ENCODE results near the gene HHATL.

HHATL gene

GRCh38 chr3:42685363-42685881, 17.2 kb downstream of the HHATL start, which contains the start of gene KLHL40:
TSS of gene KLHL40 (plus strand) at chr3:42685537. CDS start at chr3:42685619, 82 bp downstream.
- TF ChIP-seq, protein P1, sequence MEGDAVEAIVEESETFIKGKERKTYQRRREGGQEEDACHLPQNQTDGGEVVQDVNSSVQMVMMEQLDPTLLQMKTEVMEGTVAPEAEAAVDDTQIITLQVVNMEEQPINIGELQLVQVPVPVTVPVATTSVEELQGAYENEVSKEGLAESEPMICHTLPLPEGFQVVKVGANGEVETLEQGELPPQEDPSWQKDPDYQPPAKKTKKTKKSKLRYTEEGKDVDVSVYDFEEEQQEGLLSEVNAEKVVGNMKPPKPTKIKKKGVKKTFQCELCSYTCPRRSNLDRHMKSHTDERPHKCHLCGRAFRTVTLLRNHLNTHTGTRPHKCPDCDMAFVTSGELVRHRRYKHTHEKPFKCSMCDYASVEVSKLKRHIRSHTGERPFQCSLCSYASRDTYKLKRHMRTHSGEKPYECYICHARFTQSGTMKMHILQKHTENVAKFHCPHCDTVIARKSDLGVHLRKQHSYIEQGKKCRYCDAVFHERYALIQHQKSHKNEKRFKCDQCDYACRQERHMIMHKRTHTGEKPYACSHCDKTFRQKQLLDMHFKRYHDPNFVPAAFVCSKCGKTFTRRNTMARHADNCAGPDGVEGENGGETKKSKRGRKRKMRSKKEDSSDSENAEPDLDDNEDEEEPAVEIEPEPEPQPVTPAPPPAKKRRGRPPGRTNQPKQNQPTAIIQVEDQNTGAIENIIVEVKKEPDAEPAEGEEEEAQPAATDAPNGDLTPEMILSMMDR (IDR thresholded peaks at IDR 0.05; ENCODE audit: insufficient read depth, missing control alignments) = no peak
- no peak for DNase-seq (ENCODE audit: insufficient read length, low spot score)
- no peak for FAIRE-seq

DNA sequence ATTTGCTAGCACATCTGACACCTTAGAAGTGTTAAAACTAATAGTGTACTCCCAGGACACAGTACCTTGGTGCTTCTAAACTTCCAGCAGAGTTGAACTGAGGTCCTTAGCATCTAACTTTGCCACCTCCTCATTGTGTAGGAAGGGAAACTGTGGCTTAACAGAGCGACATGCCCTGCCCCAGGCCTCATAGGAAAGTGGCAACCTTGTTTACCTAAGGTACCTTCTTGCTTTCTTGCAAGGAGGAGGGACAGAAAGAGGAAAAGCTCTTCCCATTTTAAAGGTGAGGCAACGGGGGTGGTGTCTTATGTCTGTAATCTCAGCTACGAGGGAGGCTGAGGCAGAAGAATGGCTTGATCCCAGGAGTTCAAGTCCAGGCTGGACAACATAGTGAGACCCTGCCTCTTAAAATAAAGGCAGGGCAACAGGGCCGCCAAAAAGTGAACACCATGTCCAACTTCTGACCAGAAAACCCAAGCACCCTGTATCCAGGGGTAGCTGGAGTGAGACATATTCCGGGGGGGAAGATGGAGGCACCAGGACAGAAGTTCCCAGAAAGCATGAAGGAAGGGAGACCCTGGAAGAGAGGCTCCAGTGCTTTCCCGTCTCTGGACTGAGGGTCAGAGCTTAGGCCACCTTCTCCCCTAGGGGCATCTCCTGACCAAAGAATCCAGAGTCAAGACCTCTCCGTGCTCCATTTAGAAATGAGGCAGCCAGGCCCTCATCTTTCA, 17.8 kb downstream of the HHATL start:
- no peak for FAIRE-seq
- TF ChIP-seq, protein P1 (IDR thresholded peaks at IDR 0.05; ENCODE audit: insufficient read depth, missing control alignments) = no peak
- DNase-seq (ENCODE audit: insufficient read length, low spot score) = no peak

DNA sequence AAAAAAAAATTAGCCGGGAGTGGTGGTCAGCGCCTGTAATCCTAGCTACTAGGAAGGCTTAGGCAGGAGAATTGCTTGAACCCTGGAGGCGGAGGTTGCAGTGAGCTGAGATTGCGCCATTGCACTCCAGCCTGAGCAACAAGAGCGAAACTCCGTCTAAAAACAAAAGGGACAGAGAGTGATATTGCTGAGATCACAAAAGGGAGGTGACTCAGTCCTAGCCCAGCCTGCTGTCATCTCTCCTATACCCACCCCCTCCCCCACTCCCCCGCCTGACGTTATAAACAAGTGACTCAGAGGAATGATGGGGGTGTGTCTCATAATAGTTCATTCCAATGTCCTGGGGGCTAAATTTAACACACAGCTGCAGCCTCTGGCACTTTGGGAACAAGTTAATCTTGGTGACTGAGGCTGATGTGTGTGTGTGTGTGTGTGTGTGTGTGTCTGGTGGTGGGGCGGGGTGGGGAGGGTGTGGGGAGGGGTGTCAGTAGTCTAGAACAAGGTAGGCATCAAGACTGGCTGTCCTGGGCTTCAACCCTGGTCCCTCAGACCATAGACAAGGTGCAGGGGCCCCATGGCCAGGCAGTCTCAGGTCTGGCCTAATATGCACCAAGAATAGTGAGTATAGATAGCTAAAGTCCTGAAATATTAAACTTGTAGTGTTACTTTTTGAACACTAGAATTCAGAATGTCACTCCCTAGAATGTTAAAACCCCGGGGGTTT, 18.6 kb downstream of the HHATL start:
- TF ChIP-seq, protein P1 (IDR thresholded peaks at IDR 0.05; ENCODE audit: insufficient read depth, missing control alignments) = no peak
- FAIRE-seq (no peak), DNase-seq (ENCODE audit: insufficient read length, low spot score) (no peak)

GRCh38 chr3:42682301-42683070, 20.1 kb downstream of the HHATL start:
- TF ChIP-seq, protein P1 (IDR thresholded peaks at IDR 0.05; ENCODE audit: insufficient read depth, missing control alignments) = no peak
- no peak for FAIRE-seq
- no peak for DNase-seq (ENCODE audit: insufficient read length, low spot score)

- FAIRE-seq = no peak
- TF ChIP-seq, protein P1 (IDR thresholded peaks at IDR 0.05; ENCODE audit: insufficient read depth, missing control alignments) = no peak
- no peak for DNase-seq (ENCODE audit: insufficient read length, low spot score)
Measured at GRCh38 chr3:42681361-42682038, 21.1 kb downstream of the HHATL start.

- FAIRE-seq = no peak
- TF ChIP-seq, protein P1 (IDR thresholded peaks at IDR 0.05; ENCODE audit: insufficient read depth, missing control alignments) = no peak
Measured at GRCh38 chr3:42680806-42681205, 21.8 kb downstream of the HHATL start.

More at GRCh38 chr3:42680806-42681205, 21.8 kb downstream of the HHATL start:
- no peak for DNase-seq (ENCODE audit: insufficient read length, low spot score)

All from D721Med (cell line).